ENCODE results near the gene WDR20.
"Not testable (repeated sequence)": the region's sequence is repeated elsewhere in the genome, so short reads cannot be mapped to it uniquely, and the experiment has no call there.

Gene WDR20

DNA sequence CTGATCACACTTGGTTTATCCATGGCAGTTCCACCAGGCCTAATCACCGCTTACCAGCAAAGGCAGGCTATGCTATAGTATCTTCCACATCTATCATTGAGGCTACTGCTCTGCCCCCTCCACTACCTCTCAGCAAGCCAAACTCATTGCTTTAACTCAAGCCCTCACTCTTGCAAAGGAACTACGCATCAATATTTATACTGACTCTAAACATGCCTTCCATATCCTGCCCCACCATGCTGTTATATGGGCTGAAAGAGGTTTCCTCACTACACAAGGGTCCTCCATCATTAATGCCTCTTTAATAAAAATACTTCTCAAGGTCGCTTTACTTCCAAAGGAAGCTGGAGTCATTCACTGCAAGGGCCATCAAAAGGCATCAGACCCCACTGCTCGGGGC lies 104.1 kb downstream of the WDR20 start:
- DNase-seq, result not testable (repeated sequence)

DNA sequence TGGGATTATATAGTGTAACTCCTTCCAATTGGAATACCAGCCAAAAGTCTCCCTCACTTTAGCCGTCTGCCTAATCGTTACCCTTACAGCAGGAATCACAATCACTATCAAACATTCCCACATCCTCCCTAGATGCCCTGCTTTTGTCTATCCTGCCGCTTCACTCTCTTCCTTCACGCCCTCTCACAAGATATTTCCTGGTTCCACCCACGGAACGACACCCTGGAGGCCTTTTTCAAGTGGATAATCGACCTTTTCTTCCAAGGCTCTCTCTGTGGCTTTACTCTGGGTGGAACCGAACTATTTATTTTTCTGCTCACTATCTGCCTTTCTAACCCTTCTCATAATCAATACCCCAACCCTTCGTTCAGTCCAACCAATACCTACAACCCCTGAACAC lies 106.4 kb downstream of the WDR20 start:
- no peak for DNase-seq

DNA sequence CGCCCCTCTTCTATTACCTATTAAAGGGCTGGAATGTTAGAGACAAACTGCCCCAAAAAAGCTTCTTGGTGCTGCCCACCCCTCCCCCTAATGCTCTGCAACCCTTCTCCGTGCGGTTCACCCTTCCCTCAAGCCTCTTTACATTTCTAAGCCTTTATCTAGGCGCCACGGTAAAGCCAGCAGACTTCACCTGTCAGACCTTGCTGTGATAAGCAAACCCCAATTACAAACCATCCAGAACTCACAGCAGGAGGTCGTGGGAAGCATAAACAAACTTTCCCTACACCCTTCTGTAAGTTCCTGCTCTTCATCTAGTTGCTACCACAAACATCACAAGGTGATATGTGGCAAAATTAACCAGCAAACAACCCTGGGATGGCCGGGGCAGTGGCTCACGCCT lies 108.4 kb downstream of the WDR20 start:
- no peak for DNase-seq

DNA sequence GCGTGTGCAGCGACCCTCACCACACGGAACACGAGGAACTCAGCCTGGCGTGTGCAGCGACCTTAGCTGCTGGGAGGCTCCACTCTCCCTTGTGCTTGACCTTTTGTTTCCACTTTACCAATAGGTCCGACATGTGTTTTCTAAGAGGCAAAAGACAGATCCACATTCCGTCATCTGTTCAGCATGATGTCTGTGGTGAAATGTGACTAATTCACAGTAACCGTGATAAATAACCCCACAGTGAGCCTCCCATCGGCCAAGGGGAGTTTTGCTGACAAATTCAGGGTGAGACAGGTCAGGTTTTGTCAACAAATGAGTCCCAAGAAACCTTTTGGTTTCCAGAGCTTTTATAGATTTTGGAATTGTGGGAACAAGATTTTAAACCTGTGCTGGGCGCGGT lies 109.3 kb downstream of the WDR20 start:
- no peak for DNase-seq

DNA sequence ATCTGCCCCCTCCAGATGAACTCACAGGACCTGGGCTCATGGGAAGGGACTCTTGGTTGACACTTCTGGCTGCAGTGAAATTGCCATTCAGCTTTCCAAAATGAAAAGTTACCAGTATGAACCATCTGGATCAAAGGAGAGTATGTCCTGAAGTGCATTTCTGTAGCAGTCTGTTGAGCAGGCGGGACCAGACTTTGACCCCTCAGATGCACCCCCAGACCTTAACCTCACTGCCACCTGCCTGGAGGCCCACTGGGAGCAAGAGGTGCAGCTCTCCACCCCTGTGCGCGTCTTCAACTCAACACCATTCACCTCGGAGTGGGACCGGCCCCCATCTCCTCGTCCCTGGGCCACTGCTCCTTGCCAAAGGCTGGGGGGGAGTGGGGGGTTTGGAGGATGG lies 110.3 kb downstream of the WDR20 start:
- no peak for DNase-seq

DNA sequence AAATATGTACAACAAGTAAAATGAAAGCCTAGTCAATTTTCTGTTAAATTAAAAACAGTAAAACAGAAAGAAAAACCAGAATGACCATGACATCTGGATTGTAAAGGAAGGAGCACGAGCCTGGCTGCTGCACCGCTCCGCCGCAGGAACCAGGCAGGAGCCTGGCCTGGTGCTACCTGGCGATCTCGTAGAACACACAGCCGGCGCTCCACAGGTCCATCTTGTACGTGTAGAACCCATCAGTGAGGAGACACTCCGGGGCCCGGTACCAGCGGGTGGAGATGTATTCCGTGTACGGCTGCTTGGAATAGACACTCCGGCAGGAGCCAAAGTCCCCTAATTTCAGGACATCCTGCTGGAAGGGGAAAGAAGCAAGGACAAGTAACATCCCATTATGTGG lies 110.9 kb downstream of the WDR20 start:
- no peak for DNase-seq

DNA sequence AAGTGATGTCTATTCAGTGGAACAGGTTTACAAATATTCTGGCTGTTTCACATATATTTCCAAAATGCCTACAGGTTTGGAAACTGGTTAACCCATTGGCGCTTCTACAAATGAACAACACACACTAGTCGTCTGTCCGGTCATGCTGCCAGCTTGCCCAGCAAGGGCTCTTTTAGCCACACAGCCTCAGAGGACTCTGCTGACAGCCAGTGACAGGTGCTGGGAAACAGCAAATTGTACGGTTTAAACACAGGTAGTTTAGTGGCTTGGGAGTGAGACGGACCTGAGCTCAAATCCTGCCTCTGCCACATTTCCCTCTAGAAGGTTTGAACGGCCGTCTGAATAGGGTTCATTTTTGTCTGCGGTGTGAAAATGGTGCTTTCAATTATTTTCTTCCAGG lies 111.5 kb downstream of the WDR20 start:
- DNase-seq, result no peak

DNA sequence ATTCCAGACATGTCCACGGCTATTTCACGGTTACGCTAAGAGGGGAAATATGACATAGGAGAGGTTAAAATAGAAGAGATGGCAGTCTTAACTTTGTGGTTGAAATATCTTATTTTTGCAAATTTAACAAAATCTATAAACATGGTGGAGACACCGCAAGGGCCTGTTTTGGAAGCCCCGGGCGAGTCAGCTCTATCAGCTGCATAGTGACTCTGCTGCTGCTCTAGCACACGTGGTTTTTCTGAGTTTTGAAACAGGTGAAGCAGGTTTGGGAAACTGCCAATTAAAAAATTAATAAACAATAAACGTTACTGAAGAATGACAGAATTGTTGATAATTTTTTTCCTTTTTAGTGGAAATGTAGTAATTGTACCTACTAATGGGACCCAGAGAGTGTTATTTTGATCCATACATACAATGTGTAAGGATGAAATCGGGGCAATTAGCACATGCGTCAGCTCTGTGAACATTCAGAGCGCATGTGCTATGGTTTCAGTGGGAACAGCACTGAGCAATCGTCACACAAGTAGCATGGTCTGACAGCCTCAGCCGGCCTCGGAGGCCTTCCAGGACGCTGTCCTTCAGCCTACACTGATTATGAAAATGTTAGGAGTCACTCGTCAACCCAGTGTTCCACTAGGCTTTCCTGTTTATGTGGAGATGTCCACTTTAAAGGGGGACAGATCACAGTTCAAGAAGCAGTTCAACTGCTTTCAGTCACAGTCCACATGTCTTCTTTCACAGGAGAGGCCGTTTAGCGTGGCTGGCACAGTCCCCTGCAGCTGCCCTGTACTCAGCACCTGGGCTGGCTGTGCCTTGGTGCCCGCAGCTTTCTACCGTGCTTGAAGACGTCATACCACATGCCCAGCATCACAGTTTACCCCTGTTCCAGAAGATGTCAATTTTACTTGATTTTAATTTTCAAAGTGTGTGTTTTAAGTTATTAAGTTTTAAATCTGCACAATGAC lies 113.4 kb downstream of the WDR20 start:
- no peak for DNase-seq

DNA sequence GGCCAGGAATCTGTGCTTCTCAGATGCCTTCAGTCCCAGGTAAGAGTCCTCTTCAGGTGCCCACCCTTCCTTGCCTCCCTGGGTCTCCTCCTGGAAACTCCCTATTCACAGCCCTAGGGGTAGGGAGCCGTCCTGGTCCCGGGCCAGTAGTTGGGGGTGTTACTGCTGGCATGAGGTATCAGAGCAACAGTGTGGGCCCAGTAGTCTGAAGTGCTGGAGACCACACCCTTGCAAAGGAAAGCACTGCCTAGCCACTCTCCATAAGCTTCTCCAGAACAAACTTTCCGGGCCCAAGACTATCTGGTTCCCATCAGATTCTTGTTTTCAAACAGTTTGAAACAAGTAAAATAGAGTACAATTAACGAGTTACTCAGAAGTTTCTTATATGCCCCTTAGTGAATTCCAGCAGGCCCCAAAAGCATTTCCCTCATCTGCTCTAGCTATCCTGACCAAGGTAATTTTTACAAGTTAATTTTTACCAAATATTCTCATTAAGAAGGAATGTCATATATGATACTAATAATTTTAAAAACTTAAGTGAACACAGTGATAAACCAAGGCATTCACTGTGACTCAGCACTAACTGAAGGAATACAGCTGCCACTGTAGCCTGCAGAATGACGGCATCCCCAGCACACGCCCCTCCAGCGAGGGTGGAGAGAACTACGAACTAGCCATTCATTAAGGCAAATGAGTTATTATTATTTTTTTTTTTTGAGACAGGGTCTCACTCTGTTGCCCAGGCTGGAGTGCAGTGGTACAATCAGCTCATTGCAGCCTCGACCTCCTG lies 115.9 kb downstream of the WDR20 start:
- DNase-seq, result no peak

DNA sequence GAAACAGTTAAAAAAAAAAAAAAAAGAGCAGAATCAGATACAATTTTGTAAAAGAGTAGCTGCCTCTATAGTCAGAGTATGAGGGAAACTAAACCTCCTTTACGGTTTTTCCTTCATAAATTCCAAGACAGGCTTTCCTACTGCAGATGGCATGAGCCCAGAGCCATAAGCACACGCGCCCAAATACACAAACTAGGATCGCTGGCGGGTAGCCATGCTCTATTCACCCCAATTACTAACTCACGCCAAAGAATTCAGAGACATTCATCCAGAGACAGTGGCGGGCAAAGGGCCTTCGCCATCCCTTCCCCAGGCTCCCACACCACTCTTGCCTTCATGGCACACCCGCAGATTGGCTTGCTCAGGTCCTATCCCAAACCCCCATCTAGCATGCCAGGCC lies 117.0 kb downstream of the WDR20 start:
- DNase-seq, result no peak

DNA sequence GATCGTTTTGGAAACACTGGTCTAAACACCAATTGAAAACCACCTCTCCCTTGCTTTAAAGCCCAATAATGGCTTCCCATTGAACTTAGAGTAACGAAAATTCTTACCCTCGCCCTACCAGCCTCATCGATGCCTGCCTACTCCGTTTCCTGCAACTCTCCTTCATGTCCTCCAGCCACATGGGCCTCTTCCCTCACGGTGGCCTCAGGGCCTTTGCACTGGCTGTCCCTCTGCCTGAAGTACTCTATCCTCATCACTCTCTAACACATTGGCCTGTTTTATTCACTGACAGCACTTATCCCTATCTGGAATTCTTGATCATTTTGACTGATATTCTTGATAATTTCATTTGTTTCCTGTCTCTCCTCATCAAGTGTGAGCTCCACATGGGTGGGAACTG lies 118.4 kb downstream of the WDR20 start:
- no peak for DNase-seq

All from activated CD4-positive, CD25-positive, alpha-beta regulatory T cell treated with anti-CD3 and anti-CD28 coated beads, Interleukin-2, amount 50 U/mL, for 72 hours (primary cell).